ENCODE results near the gene IGSF21.

DNA sequence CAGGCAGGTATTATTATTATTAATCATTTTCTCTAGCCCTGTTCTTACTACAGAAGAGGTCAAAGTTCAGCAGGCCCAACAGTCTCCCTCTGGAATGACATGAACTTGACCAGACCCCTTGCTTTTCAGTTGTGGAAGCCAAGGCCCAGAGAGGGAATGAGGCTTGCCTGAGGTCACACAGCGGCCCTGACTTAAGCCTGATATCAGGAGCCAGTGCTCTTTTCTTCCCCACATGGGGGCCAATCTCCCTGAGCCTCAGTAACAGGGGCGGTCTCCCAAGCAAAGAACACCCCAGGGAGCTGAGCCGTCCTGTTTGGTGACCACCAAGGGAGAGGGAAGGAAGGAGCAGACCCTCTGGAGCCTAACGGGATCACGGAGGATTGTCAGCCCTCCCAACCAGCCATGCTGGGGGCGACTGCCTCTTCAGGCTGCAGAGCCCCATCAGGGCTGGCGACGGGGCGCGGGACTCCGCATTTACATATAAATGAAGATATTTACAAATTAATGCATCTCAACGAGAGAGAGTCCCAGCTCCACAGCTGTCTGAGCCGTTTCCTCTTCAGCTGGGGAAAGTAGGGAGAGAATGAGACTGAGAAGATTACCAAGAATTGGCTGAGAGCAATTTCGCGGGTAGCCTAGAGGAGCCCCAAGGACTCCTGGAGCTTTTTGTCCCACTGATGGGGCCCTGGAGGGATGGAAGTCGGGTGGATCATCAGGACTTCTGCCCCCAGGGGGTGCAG lies 187.0 kb downstream of the IGSF21 start:
- TF ChIP-seq, protein P1, sequence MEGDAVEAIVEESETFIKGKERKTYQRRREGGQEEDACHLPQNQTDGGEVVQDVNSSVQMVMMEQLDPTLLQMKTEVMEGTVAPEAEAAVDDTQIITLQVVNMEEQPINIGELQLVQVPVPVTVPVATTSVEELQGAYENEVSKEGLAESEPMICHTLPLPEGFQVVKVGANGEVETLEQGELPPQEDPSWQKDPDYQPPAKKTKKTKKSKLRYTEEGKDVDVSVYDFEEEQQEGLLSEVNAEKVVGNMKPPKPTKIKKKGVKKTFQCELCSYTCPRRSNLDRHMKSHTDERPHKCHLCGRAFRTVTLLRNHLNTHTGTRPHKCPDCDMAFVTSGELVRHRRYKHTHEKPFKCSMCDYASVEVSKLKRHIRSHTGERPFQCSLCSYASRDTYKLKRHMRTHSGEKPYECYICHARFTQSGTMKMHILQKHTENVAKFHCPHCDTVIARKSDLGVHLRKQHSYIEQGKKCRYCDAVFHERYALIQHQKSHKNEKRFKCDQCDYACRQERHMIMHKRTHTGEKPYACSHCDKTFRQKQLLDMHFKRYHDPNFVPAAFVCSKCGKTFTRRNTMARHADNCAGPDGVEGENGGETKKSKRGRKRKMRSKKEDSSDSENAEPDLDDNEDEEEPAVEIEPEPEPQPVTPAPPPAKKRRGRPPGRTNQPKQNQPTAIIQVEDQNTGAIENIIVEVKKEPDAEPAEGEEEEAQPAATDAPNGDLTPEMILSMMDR (IDR thresholded peaks at IDR 0.05; ENCODE audit: low read depth, low read length, missing input control), result no peak
- TF ChIP-seq JUND (IDR thresholded peaks at IDR 0.05), result no peak
- TF ChIP-seq GABPA (IDR thresholded peaks at IDR 0.05 in 1 of 2, conservative IDR thresholded peaks at IDR 0.05 in 1 of 2), result no peak
- TF ChIP-seq, protein P2, sequence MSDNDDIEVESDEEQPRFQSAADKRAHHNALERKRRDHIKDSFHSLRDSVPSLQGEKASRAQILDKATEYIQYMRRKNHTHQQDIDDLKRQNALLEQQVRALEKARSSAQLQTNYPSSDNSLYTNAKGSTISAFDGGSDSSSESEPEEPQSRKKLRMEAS (IDR thresholded peaks at IDR 0.05), result no peak
- no peak for TF ChIP-seq EGR1 (IDR thresholded peaks at IDR 0.05; ENCODE audit: low read depth in 2 of 2)
- TF ChIP-seq, protein P3, sequence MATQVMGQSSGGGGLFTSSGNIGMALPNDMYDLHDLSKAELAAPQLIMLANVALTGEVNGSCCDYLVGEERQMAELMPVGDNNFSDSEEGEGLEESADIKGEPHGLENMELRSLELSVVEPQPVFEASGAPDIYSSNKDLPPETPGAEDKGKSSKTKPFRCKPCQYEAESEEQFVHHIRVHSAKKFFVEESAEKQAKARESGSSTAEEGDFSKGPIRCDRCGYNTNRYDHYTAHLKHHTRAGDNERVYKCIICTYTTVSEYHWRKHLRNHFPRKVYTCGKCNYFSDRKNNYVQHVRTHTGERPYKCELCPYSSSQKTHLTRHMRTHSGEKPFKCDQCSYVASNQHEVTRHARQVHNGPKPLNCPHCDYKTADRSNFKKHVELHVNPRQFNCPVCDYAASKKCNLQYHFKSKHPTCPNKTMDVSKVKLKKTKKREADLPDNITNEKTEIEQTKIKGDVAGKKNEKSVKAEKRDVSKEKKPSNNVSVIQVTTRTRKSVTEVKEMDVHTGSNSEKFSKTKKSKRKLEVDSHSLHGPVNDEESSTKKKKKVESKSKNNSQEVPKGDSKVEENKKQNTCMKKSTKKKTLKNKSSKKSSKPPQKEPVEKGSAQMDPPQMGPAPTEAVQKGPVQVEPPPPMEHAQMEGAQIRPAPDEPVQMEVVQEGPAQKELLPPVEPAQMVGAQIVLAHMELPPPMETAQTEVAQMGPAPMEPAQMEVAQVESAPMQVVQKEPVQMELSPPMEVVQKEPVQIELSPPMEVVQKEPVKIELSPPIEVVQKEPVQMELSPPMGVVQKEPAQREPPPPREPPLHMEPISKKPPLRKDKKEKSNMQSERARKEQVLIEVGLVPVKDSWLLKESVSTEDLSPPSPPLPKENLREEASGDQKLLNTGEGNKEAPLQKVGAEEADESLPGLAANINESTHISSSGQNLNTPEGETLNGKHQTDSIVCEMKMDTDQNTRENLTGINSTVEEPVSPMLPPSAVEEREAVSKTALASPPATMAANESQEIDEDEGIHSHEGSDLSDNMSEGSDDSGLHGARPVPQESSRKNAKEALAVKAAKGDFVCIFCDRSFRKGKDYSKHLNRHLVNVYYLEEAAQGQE (IDR thresholded peaks at IDR 0.05), result no peak
- TF ChIP-seq SP1 (IDR thresholded peaks at IDR 0.05), result no peak

Measured in liver (tissue), 3 donors.